PC-3 (cell line): ENCODE measurements around the gene NAP1L4. TPM values are rescaled to one million over a fixed set of nuclear protein-coding genes. Genes with fewer than 3 reads are reported as not detected.

Experiments used
- ATAC-seq: fragments of 200-7000 bp; cut with Tn5 transposase; 2 replicates; pipeline ENCODE4 v1.9.1; 2020; ENCODE audit warnings: mild to moderate bottlenecking, moderate library complexity
- BruUV-seq: library from RNA; stranded (reverse); fragments of 400-500 nt; replicated peaks from 2 replicates; lab custom pipeline; 2021; lab: Mats Ljungman, UMichigan
- CTCF ChIA-PET: fragments of 300-600 bp; sonication (Branson Sonifier 250); formaldehyde crosslinking; loops from one replicate; lab custom pipeline; 2022; ENCODE audit warnings: antibody characterized with exemption; lab: Charles Lee
- POLR2A ChIA-PET: fragments of 300-600 bp; sonication (Branson Sonifier 250); formaldehyde crosslinking; loops from one replicate; lab custom pipeline; 2022; ENCODE audit warnings: antibody characterized with exemption; ENCODE audit not compliant: unreplicated experiment; lab: Charles Lee
- DNase-seq: peaks from one replicate; pipeline ENCODE4 v3.0.0-alpha.2; 2015
- H2AFZ ChIP-seq: fragments of 300-600 bp; sonication (generic); 2 replicates; pipeline ENCODE4 v1.6.0; 2016; ENCODE audit warnings: antibody characterized with exemption, low read length
- H3F3A ChIP-seq: fragments of 300-600 bp; sonication (generic); one replicate; pipeline ENCODE4 v1.6.0; 2017; ENCODE audit warnings: antibody characterized with exemption, low read length, control low read depth, mild to moderate bottlenecking; ENCODE audit not compliant: unreplicated experiment
- H3K27ac ChIP-seq: fragments of 300-600 bp; sonication (generic); 2 replicates; pipeline ENCODE4 v1.5.1; 2016; ENCODE audit warnings: mild to moderate bottlenecking, low read length
- H3K27me3 ChIP-seq: fragments of 300-600 bp; sonication (generic); 2 replicates; pipeline ENCODE4 v1.6.1; 2016; ENCODE audit warnings: low read length, mixed read lengths
- H3K36me3 ChIP-seq: fragments of 300-600 bp; sonication (generic); 2 replicates; pipeline ENCODE4 v1.6.1; 2016; ENCODE audit warnings: low read depth, mixed run types, low read length, mixed read lengths
- H3K4me1 ChIP-seq: fragments of 300-600 bp; sonication (generic); 2 replicates; pipeline ENCODE4 v1.5.1; 2016; ENCODE audit warnings: low read length; ENCODE audit not compliant: insufficient read depth
- H3K4me2 ChIP-seq: fragments of 300-600 bp; sonication (generic); 2 replicates; pipeline ENCODE4 v1.6.0; 2016; ENCODE audit warnings: low read length
- H3K4me3 ChIP-seq: fragments of 300-600 bp; sonication (generic); 2 replicates; pipeline ENCODE4 v1.5.1; 2016; ENCODE audit warnings: mild to moderate bottlenecking, low read length, mixed read lengths
- H3K79me2 ChIP-seq: fragments of 300-600 bp; sonication (generic); 2 replicates; pipeline ENCODE4 v1.6.1; 2017; ENCODE audit warnings: low read length, mixed read lengths
- H3K9ac ChIP-seq: fragments of 300-600 bp; sonication (generic); 2 replicates; pipeline ENCODE4 v1.6.0; 2016; ENCODE audit warnings: mild to moderate bottlenecking, low read length
- H3K9me2 ChIP-seq: fragments of 300-600 bp; sonication (generic); replicated peaks from 2 replicates; pipeline ENCODE4 v1.6.1; 2016; ENCODE audit warnings: mixed run types, low read length, mixed read lengths
- H3K9me3 ChIP-seq: fragments of 300-600 bp; sonication (generic); 2 replicates; pipeline ENCODE4 v1.6.1; 2016; ENCODE audit warnings: low read length, mixed read lengths
- H4K20me1 ChIP-seq: fragments of 300-600 bp; sonication (generic); 2 replicates; pipeline ENCODE4 v1.6.1; 2016; ENCODE audit warnings: low read length, mixed read lengths
- EZH2 ChIP-seq: fragments of 300-600 bp; sonication (generic); IDR thresholded peaks from one replicate; pipeline ENCODE4 v1.6.1; 2017; ENCODE audit warnings: antibody characterized with exemption, mild to moderate bottlenecking, low read length; ENCODE audit not compliant: unreplicated experiment
- EZH2phosphoT487 ChIP-seq: fragments of 300-600 bp; sonication (generic); IDR thresholded peaks from 2 replicates; pipeline ENCODE4 v1.6.1; 2018; ENCODE audit warnings: mild to moderate bottlenecking, antibody characterized with exemption, low read length, borderline replicate concordance
- intact Hi-C: fragments of 100-400 bp; cut with micrococcal nuclease; formaldehyde crosslinking; loops from 2 replicates; pipeline ENCODE4 v1.9.0; 2023
- total RNA-seq: library from RNA; depleted of rRNA; stranded (reverse); fragments of >200 nt; gene quantifications from 2 replicates; pipeline ENCODE4 v1.2.3, GENCODE V29; 2014
- TF ChIP-seq, protein P1 (sequence below): fragments of 300-600 bp; sonication (generic); conservative IDR thresholded peaks from 2 replicates; pipeline ENCODE4 v1.5.1; 2017; ENCODE audit warnings: antibody characterized with exemption, low read depth, mild to moderate bottlenecking, low read length

Gene NAP1L4
- total RNA-seq, 1 experiment from 2014 or later: 115 TPM

DNA sequence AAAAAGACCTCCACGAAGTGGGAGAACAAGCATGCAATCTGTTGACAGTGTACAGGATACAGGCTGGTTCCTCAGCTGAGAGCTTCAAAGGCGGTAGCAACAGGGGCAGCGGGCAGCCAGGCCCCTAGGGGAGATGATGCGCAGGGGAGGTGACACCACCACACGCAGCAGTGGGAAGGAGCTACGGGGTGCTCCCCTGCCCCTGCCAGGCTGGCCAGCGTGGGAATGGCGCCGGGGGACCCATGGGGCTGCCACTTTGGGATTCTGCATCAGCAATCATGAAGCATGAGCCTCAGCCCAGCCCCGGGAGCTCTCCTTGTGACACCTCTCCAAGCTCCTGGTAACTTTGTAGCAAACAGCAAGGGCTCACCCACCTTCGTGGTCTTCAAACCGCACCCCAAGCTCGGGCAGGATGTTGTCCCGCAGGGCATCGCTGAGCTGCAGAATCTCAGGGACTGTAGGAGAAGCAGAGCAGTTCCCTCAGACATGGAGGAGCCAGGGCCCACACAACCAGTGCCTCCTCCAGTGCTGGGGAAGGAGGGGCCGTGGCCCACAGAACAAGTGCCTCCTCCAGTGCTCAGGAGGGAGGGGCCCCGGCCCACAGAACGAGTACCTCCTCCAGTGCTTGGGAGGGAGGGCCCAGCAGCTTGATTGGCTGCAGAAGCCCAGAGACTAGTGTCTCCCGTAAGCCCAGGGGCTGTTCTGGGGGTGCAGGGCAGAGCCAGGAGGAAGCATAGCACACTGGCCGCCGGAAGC lies 14.6 kb upstream of the NAP1L4 start:
- H4K20me1 ChIP-seq: no peaks in the 10 kb centered on the region
- no peaks in the 10 kb centered on the region for H3K9me2 ChIP-seq
- TF ChIP-seq, protein P1, sequence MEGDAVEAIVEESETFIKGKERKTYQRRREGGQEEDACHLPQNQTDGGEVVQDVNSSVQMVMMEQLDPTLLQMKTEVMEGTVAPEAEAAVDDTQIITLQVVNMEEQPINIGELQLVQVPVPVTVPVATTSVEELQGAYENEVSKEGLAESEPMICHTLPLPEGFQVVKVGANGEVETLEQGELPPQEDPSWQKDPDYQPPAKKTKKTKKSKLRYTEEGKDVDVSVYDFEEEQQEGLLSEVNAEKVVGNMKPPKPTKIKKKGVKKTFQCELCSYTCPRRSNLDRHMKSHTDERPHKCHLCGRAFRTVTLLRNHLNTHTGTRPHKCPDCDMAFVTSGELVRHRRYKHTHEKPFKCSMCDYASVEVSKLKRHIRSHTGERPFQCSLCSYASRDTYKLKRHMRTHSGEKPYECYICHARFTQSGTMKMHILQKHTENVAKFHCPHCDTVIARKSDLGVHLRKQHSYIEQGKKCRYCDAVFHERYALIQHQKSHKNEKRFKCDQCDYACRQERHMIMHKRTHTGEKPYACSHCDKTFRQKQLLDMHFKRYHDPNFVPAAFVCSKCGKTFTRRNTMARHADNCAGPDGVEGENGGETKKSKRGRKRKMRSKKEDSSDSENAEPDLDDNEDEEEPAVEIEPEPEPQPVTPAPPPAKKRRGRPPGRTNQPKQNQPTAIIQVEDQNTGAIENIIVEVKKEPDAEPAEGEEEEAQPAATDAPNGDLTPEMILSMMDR: no peak
- TF ChIP-seq EZH2 (no peak), EZH2phosphoT487 (no peak)
- POLR2A ChIA-PET: interaction anchor here (0.6 kb wide), 1 partner anchor 15 kb away, joined by 3 read pairs; the partner anchor contains the start of gene NAP1L4
- H3K36me3 ChIP-seq: peaks cover 7% of the 10 kb centered on the region; the same call in 1 of the 2 replicates
- H3K27ac ChIP-seq: no peak overlapping the region
- H3F3A ChIP-seq: no peaks in the 10 kb centered on the region
- H3K9ac ChIP-seq: no peak overlapping the region
- no peaks in the 10 kb centered on the region for H3K9me3 ChIP-seq
- no peaks in the 10 kb centered on the region for H3K27me3 ChIP-seq
- H3K4me3 ChIP-seq: no peak overlapping the region
- BruUV-seq: no TSS peak
- ATAC-seq (no peak), DNase-seq (no peak)
- H3K79me2 ChIP-seq: no peaks in the 10 kb centered on the region
- CTCF ChIA-PET: no interaction called here
- peaks cover 3% of the 10 kb centered on the region; the same call in 1 of the 2 replicates for H3K4me1 ChIP-seq
- H2AFZ ChIP-seq: no peak overlapping the region
- intact Hi-C loops: no loop called here
- H3K4me2 ChIP-seq: no peak overlapping the region

DNA sequence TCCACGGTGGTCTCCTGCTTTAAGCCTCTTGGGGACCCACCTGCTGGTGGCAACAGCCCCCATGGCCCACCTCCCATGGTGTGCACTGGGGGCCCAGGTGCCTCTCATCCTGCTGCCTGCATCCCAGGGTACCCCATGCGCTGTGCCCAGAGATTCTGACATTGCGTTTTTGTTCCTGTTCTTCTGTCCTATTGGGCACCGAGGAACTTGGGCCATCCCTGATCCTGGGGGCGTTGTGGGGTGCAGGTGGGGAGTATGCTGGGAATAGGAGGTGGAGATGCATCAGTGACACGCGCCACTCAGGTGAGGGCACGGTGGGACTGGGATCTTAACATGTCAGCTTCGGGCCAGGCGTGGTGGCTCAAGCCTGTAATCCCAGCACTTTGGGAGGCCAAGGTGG lies 12.4 kb upstream of the NAP1L4 start:
- ATAC-seq (no peak), DNase-seq (no peak)
- TF ChIP-seq, protein P1: no peak
- TF ChIP-seq EZH2: no peak
- TF ChIP-seq EZH2phosphoT487: no peak
- Histone ChIP-seq H3K79me2 (no peaks in the 10 kb centered on the region), H3K27ac (no peak overlapping the region), H3K4me1 (peaks cover 3% of the 10 kb centered on the region; the same call in 1 of the 2 replicates), H3K9me3 (no peaks in the 10 kb centered on the region), H3K36me3 (peaks cover 7% of the 10 kb centered on the region; the same call in 1 of the 2 replicates), H3K27me3 (no peaks in the 10 kb centered on the region), H3K4me3 (no peak overlapping the region), H3F3A (no peaks in the 10 kb centered on the region), H3K9me2 (no peaks in the 10 kb centered on the region), H3K9ac (no peak overlapping the region), H2AFZ (no peak overlapping the region), H3K4me2 (no peak overlapping the region), H4K20me1 (no peaks in the 10 kb centered on the region)
- BruUV-seq: no TSS peak
- intact Hi-C loops: no loop called here
- CTCF ChIA-PET: no interaction called here
- POLR2A ChIA-PET: no interaction called here
